Measurements from ENCODE around the gene OSBPL3.
A peak's percentile ranks its signal among the peaks of the same experiment; 100 is the strongest.

OSBPL3 gene

DNA sequence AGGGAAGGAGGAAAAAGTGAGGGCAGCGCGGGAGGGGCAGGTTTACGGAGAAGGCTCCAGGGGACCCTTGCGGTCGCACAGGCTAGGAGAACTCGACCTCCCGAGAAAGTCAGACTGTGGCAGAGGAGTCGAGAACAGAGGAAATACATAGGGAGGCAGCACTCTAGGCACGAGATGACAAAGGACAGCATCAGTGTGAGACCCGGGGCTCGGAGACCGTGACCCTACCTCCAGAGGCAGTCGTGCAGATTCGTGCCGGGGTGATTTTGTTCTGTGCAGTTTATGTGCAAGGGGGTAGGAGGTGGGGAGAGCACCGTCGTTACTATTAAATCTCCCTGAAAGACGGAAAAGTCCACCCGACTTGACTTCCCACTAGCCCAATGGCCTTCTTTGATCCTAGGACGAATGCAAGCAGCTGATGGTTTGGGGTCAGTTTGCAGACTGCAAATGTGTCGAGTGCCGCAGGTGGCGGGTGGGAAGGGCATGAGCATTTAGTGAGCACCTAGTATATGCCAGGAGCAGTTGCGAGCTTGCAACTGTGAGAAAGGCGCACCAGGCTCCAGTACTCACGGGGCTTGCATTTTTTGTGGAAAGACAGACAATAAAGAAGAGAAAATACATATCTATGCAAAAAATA, 674 bp upstream of the OSBPL3 start:
- no peak for DNase-seq (ENCODE audit: extremely low read depth in 1 of 2, low read depth in 1 of 2)

DNA sequence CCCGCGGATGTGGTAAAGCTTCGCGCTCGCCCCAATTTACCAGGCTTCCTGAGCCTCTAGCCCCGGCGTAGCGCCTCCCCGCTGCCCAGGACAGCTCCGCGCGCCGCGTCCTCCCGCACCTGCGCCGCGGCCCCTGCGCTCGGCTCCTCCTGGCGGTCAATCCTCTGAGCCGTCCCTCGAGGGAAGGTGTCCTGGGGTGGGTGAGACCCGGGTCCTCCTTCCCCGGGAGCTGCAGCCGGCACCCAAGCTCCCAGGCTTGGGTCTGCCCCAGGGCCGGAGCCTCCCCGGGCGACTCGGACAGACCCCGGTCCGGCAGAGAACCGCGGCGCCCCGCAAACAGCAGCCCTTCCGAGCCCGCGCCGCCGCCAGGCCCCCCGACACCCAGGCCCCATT, 512 bp downstream of the OSBPL3 start:
- peak; percentile 40 to 70 for DNase-seq (ENCODE audit: extremely low read depth in 1 of 2, low read depth in 1 of 2)

GRCh38 chr7:24978843-24979469, 1.0 kb downstream of the OSBPL3 start:
- DNase-seq (ENCODE audit: extremely low read depth in 1 of 2, low read depth in 1 of 2), result no peak

GRCh38 chr7:24975644-24976260, 4.2 kb downstream of the OSBPL3 start:
- no peak for DNase-seq (ENCODE audit: extremely low read depth in 1 of 2, low read depth in 1 of 2)

- no peak for DNase-seq (ENCODE audit: extremely low read depth in 1 of 2, low read depth in 1 of 2)
Observed at GRCh38 chr7:24975172-24975571, 4.8 kb downstream of the OSBPL3 start.

DNA sequence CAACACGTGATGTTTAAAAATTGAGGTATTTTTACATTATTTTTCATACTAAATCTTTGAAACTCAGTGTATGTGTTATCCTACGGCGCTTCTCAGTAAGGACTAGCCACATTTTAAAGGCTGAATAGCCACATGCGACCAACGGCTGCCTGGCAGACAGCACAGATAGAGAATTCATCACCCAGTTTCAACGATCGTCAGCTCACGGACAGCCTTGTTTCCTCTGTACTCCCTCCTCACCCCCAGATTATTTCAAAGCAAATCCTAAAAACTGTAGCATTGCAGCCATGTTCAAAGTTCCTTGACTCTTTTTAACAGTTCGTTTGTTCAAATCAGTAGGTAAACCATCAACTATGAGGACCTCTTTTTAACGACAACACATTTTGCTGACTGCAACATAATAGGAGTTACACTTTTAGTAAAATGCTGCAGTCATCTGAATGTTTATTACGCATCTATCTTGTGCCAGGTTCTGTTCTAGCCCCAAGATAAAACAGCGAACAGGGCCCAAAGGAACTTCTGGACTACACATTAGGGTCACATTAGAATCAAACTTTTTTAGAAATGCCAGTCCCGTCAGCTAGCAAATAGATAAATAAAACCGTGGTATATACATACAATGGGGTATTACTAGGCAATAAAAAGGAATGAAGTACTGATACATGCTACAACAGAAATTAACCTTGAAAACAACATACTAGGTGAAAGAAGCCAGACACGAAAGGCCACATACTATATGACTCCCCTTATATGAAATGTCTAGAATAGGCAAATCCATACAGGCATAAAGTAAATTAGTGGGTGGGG, 5.7 kb downstream of the OSBPL3 start:
- DNase-seq (ENCODE audit: extremely low read depth in 1 of 2, low read depth in 1 of 2), result no peak

DNA sequence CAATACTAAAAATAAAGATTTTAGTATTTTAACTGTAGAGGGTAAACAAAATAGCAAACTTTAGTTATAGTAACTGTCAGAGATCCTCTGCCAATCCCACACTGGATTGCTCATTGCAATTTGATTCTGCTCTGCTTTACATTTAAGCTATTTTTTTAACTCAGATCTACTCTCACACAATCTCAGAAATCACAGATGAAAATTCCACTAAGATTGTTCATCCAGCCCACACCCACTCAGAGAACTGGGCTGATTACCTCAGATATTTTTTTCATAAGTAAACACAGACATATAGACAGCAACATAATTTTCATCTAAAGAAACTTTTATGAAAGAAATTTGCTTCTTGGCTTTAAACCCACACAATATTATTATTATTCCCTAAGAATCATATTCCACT, 7.0 kb downstream of the OSBPL3 start:
- DNase-seq (ENCODE audit: extremely low read depth in 1 of 2, low read depth in 1 of 2), result no peak

DNA sequence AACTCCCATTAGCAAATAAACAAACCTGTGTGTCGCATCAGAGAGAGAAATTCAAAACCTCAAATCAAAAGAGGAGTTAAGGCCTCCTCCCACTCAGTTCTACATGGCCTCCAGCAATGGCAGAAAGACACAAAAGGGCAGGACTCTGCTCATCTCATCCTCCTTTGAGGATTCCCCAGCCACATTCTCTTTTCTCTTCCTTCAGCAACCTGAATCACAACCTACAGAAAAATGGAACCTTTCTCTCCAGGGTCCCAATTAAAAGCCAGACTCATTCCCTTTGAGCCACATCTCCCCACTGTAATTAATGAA, 7.9 kb downstream of the OSBPL3 start:
- DNase-seq (ENCODE audit: extremely low read depth in 1 of 2, low read depth in 1 of 2), result no peak

- DNase-seq (ENCODE audit: extremely low read depth in 1 of 2, low read depth in 1 of 2), result no peak
Observed at GRCh38 chr7:24971333-24972165, 8.4 kb downstream of the OSBPL3 start.

- DNase-seq (ENCODE audit: extremely low read depth in 1 of 2, low read depth in 1 of 2), result no peak
Observed at GRCh38 chr7:24970676-24971075, 9.3 kb downstream of the OSBPL3 start.

GRCh38 chr7:24968165-24968564, 11.8 kb downstream of the OSBPL3 start:
- DNase-seq (ENCODE audit: extremely low read depth in 1 of 2, low read depth in 1 of 2), result no peak

GRCh38 chr7:24967696-24968095, 12.3 kb downstream of the OSBPL3 start:
- no peak for DNase-seq (ENCODE audit: extremely low read depth in 1 of 2, low read depth in 1 of 2)

DNA sequence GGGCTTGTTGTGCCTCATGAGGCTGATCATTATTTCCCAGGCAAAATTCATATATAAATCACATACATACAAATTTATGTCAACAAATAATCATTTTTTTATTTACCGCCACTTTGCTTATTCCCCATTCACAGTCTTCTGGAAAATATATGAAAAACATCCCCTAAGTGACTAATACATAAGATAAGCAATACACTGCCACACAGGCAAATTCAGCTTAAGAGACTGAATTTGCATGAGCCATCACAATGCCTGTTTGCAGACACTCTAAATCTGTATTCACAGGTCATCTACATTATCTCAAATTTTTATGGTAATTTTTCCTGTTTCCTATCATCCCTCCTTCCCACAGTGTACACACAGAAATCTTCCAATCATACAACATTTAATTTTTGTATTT, 13.2 kb downstream of the OSBPL3 start:
- DNase-seq (ENCODE audit: extremely low read depth in 1 of 2, low read depth in 1 of 2), result no peak

GRCh38 chr7:24965831-24966708, 13.9 kb downstream of the OSBPL3 start:
- DNase-seq (ENCODE audit: extremely low read depth in 1 of 2, low read depth in 1 of 2), result no peak

GRCh38 chr7:24964191-24964590, 15.8 kb downstream of the OSBPL3 start:
- DNase-seq (ENCODE audit: extremely low read depth in 1 of 2, low read depth in 1 of 2), result no peak

DNA sequence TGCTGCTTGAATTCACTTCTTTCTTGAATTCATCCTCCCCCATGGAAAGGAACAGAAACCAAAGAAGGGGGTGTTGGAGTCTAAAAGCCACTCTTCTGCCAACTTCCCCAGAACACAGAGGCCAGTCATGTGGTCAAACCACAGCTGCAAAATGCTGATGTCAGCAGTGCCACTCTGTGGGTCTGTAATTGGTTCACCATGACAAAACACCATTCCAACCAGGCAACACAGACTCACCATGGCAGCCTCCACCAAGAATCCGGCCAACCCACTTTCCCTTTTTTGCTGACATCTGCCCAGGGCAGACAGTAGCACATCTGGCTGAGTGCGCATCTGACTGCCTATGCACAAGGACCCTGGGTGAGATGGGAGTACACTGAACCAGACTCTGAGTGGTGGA, 16.8 kb downstream of the OSBPL3 start:
- no peak for DNase-seq (ENCODE audit: extremely low read depth in 1 of 2, low read depth in 1 of 2)

- no peak for DNase-seq (ENCODE audit: extremely low read depth in 1 of 2, low read depth in 1 of 2)
Observed at GRCh38 chr7:24962418-24962962, 17.5 kb downstream of the OSBPL3 start.

DNA sequence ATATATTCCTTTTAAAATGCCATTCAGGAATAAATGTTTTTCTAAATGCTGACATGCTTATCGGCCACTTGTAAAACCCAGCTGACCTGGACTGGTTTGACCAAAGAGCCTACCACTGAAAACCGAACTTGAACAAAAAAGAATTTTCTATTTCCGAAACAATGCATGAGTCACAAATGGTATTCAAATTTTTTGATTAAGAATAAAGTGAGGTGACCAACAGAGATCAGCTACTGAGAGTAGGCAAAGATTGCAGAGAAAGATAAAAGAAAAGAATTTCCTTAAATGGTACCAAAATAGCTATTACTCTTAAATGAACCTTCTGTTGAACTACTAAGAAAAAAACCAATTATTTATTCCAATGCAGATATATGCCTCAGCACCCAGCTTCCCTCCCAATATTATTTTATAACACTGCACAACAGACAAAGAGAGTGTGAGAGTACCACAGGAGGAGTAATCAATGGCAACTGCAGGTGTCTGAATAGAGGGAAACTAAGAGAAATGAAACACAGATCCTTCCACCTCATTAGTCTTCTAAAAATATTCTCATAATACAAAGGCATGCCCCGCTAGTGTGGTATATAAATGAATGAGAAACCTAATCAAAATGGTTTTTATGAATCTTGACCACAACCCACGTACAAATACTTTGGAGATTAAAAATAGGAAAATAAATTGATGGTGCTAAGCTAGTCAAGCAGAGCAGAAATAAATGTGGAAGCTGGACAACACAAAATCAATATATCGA, 20.1 kb downstream of the OSBPL3 start:
- no peak for DNase-seq (ENCODE audit: extremely low read depth in 1 of 2, low read depth in 1 of 2)

DNA sequence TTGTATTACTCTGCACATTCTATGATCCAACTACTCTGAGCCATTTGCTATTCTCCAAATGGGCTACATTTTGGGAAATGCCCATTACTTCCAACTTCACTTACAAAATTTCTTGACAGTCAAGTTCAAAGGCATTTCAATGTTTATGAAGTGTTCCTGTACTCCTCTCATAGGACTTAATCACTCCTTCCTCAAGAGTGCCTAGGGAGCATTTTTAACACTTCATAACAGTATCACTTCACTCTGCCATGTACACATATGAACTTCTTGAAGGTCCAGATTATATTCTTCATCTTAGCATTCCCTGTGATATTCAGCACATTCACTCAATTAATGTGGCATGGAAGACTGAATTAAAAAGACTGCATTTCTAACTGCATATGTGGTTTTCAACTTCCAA, 21.6 kb downstream of the OSBPL3 start:
- DNase-seq (ENCODE audit: extremely low read depth in 1 of 2, low read depth in 1 of 2), result no peak
